ENCODE data around the gene RAD51B.

The RAD51B gene

DNA sequence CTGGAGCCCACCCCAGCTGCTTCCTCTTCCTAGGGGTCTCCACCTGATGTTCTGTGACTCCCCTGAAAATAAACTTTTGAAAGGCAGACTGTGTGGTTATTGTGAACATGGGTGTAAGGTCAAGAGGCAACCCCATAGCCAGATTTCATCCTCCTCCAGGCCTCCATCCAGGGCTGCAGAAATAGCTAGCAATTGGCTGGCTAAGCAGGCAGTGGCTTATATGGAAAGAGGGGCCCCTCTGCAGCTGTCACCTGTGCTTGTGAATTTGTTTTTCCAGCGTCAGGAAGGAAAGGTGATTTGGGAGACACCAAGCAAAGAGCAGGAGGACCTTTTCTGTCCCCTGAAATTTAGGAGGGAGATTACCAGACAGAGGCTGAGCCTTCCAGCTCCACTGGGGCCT lies 917.5 kb downstream of the RAD51B start:
- DNase-seq (ENCODE audit: low read depth): no peak
- TF ChIP-seq, protein P1, sequence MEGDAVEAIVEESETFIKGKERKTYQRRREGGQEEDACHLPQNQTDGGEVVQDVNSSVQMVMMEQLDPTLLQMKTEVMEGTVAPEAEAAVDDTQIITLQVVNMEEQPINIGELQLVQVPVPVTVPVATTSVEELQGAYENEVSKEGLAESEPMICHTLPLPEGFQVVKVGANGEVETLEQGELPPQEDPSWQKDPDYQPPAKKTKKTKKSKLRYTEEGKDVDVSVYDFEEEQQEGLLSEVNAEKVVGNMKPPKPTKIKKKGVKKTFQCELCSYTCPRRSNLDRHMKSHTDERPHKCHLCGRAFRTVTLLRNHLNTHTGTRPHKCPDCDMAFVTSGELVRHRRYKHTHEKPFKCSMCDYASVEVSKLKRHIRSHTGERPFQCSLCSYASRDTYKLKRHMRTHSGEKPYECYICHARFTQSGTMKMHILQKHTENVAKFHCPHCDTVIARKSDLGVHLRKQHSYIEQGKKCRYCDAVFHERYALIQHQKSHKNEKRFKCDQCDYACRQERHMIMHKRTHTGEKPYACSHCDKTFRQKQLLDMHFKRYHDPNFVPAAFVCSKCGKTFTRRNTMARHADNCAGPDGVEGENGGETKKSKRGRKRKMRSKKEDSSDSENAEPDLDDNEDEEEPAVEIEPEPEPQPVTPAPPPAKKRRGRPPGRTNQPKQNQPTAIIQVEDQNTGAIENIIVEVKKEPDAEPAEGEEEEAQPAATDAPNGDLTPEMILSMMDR (IDR thresholded peaks at IDR 0.05; ENCODE audit: low read depth, low read length, missing control alignments): no peak
- H3K4me3 ChIP-seq (ENCODE audit: low read depth, low read length): no peak overlapping the region

GRCh38 chr14:68738559-68738958 lies 919.0 kb downstream of the RAD51B start:
- TF ChIP-seq, protein P1 (IDR thresholded peaks at IDR 0.05; ENCODE audit: low read depth, low read length, missing control alignments): no peak
- H3K4me3 ChIP-seq (ENCODE audit: low read depth, low read length): no peak overlapping the region
- DNase-seq (ENCODE audit: low read depth): no peak

GRCh38 chr14:68739701-68740100 lies 920.1 kb downstream of the RAD51B start:
- H3K4me3 ChIP-seq (ENCODE audit: low read depth, low read length): no peak overlapping the region
- TF ChIP-seq, protein P1 (IDR thresholded peaks at IDR 0.05; ENCODE audit: low read depth, low read length, missing control alignments): no peak
- no peak for DNase-seq (ENCODE audit: low read depth)

DNA sequence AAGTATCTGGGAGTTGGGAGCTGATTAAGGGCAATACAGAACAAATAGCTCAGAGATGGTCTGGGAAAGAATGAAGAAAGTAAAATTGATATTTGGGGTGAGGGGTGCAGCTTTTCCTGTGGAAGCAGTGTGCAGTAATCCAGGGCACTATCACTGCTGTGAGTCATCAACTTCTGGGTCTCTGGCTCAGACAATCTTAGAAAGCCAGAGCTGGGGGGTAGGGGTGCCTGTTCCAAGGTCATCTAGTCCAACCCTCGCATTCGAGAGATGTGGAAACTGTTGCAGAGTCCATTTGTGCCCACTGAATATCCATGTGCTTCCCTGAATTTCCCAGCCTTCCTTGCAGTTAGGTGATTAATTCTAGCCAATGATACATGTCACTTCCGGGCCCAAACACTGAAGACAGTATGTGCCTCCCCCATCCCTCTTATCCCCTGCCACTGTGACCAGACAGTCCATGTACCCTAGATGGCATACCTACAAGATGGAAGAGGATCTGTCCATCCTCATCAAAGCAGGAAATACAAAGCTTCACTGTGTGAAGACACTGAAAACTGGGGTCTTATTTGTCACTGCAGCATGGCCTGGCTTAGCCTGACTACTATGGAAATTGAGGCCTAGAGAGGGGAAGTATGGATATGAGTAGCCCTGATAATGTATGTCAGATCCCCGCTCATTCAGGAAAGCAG lies 921.4 kb downstream of the RAD51B start:
- TF ChIP-seq, protein P1 (IDR thresholded peaks at IDR 0.05; ENCODE audit: low read depth, low read length, missing control alignments): no peak
- H3K4me3 ChIP-seq (ENCODE audit: low read depth, low read length): no peak overlapping the region
- no peak for DNase-seq (ENCODE audit: low read depth)

GRCh38 chr14:68741477-68741791 lies 921.9 kb downstream of the RAD51B start:
- TF ChIP-seq, protein P1 (IDR thresholded peaks at IDR 0.05; ENCODE audit: low read depth, low read length, missing control alignments): no peak
- no peak for DNase-seq (ENCODE audit: low read depth)
- no peak overlapping the region for H3K4me3 ChIP-seq (ENCODE audit: low read depth, low read length)

GRCh38 chr14:68741839-68742470 lies 922.4 kb downstream of the RAD51B start:
- peak; percentile 84 for DNase-seq (ENCODE audit: low read depth)
- TF ChIP-seq, protein P1 (IDR thresholded peaks at IDR 0.05; ENCODE audit: low read depth, low read length, missing control alignments): no peak
- H3K4me3 ChIP-seq (ENCODE audit: low read depth, low read length): no peak overlapping the region

DNA sequence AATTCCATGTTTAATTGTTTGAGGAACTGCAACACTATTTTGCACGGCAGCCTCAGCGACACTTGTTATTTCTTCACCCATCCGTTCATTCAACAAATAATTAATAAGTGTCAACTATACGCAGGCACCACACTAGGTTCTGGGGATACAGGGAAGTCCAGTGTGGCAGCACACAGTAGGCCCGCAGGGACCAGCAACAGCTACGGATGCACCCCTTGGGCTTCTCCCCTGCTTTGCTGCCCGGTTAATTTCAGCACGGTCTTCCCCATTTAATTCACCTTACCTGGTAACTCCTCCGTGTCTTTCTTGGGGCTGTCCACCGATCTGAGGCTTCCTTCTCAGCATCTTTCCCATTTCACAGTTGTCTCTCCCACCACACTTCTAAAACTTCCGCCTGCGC lies 925.0 kb downstream of the RAD51B start:
- no peak for DNase-seq (ENCODE audit: low read depth)
- TF ChIP-seq, protein P1 (IDR thresholded peaks at IDR 0.05; ENCODE audit: low read depth, low read length, missing control alignments): no peak
- no peak overlapping the region for H3K4me3 ChIP-seq (ENCODE audit: low read depth, low read length)
